Stimulated activated CD8-positive, alpha-beta memory T cell treated with anti-CD3 and anti-CD28 coated beads, Interleukin-12 subunit alpha, Interleukin-12 subunit beta, amount 100 ng/mL, for 24 hours (primary cell): ENCODE data around the gene ENPP5.

ENCODE experiments used
- DNase-seq: peaks from one replicate; pipeline ENCODE4 v3.0.0-alpha.2; 2020; ENCODE audit errors: extremely low read depth

Gene ENPP5, protein sequence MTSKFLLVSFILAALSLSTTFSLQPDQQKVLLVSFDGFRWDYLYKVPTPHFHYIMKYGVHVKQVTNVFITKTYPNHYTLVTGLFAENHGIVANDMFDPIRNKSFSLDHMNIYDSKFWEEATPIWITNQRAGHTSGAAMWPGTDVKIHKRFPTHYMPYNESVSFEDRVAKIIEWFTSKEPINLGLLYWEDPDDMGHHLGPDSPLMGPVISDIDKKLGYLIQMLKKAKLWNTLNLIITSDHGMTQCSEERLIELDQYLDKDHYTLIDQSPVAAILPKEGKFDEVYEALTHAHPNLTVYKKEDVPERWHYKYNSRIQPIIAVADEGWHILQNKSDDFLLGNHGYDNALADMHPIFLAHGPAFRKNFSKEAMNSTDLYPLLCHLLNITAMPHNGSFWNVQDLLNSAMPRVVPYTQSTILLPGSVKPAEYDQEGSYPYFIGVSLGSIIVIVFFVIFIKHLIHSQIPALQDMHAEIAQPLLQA

DNA sequence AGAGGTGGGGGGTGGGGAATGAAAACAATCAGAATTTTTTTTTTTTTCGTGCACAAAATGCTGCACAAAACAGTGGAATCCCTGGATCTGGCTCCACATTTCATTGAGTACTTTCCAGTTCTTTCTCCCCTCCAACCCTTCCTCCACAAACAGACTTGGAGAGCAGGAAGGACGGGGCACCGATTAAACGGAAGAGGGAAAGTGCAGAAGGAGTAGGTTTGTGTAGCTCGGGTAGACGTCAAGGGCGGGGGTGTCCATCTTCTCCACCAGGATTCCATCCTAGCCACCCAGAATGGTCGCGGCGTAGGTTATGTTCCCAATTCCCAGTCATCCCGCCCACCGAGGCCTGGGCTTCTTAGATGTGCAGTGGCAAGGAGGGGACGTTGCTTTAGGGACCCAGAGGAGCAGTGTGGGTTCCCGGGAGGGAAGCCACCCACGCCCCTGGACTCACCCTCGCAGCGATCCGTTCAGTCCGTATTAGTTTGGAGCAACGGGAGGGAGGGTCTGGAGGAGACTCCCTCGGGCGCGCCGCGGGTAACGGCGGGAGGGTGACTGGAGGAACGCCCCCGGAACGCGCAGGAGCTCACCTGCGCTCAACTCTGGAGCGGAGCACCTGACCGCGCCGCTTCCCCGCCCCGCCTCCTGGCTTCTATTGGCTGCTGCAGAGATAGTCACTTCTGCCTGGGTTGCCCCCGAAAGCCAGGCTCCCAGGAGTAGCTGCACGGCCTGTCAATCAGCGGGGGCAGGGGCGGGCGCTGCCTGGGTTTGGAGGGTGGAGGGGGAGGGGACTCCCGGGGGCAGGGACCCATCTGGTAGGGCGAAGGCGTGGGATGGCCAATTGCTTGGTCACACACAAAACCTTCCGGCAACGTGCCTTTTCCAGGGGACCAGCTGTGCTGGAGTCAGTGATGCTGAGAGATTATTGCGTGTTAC is at the start of gene ENPP5:
ENPP5 (minus strand) TSS at position 624 of the 933 bp plus-strand sequence. CDS start 2,718 bp downstream, outside the sequence.
- DNase-seq = peak; percentile 39

DNA sequence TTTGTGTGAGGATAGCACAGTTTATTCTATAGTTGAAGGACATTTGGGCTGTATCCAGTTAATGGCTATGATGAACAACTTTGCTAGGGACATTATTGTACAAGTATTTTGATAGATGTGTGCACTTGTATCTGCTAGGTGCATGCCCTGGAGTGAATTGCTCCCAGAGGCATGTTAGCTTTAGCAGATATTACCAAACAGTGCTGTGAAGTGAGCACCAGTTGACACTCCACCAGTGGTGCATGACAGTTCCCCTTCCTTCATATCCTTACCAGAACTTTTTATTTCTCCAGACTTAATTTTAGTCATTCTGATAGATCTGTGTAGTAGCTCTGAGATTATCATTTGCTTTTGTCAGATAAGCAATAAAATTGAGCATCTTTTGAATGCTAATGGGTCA is 48.9 kb upstream of the ENPP5 start:
- no peak for DNase-seq

DNA sequence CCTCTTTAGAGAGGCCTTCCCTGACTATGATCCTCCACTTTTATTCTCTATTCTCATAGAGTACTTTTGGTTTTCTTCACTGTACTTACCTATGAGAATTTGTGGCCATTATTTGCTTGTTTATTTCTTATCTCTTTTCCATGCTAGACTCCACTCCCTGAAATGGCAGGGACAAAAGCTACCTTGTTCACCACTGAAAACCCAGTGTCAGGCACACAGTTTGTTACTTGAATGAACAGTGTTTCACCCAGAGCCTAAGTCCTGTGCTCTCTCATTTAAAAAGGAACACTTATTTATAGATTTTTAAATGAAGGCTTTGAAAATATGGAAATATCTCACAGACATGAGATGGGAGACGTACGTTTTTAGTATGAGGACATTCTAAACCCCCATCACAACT is 47.7 kb upstream of the ENPP5 start:
- DNase-seq = no peak

DNA sequence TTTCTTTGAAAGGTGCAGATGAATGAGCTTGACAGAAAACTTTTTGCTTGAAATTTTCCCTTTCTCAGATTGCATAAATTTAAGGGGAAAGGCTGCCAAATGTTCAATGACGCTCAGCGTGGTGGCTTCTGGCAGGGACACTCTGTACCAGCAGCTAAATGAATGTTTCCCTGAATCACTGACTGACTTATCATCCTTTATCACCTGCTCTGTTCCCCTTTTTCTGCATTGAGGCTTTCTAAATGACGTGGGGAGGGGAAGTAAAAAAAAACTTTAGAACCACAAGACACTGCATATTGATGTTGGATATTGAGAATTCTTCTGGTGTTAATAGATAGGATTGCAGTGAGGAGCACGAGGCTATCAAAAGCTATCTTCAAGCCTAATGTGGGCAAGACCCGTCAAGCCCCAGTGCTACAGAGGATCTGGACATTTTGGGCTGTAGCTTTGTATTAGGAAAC is 46.9 kb upstream of the ENPP5 start:
- DNase-seq = no peak

DNA sequence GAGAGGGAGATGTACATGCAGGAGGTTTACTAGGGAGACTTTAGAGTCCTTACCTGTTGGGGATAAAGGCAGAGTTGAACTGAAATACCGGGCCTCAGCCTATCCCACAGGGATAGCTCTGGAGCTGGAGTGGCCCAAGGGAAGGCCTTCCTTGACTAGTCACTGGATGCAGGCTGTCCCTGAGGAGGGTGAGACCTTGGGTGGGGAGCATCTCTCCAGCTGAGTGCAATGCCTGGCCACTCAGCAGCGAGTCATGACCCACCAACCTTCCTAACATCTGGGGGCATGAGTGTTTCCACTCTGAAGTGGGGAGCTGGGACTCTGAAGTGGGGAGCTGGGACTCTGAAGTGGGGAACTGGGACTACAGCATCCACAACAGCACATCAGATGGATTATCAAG is 46.1 kb upstream of the ENPP5 start:
- DNase-seq = no peak

DNA sequence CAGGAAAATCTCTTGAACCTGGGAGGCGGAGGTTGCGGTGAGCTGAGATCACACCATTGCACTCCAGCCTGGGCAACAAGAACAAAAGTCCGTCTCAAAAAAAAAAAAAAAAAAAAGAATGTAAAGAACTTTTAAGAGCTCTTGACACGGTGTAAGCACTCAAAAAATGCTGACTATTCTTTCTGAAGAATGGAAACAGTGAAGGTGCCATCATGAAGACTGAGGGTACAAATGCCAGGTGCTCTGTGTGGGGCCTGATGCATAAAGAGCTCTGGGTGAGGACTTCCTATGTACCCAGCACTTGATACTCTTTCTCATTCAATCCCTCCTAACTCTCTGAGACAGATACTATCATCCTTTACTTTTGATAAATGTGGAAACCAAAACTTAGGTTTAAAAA is 45.0 kb upstream of the ENPP5 start:
- DNase-seq = no peak

DNA sequence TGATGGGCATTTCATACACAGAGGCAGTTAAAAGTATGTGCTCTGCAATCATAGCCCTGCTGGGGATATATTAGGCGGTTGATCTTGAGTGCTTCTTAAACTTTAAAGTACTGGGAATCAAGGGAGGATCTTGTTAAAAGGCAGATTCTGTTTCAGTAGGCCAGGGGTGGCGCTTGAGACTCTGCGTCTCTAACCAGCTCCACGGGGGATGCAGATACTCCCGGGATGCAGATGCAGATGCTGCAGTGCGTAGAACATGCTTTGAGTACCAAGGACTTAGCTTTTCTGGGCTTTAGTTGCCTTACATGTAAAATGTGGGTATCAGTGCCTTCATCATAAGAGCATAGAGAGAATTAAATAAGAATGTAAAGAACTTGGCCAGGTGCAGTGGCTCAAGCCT is 44.4 kb upstream of the ENPP5 start:
- DNase-seq = no peak

DNA sequence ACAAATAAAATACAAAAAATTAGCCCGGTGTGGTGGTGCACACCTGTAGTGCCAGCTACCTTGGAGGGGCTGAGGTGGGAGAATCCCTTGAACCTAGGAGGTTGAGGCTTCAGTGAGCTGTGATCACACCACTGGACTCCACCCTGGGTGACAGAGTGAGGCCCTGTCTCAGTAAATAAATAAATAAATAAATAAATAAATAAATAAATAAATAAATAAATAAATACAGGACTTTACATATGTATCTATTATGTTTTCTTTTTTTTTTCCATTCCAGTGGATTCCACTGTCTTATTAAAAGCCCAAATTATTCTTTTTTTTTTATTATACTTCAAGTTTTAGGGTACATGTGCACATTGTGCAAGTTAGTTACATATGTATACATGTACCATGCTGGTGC is 41.1 kb upstream of the ENPP5 start:
- DNase-seq = no peak

DNA sequence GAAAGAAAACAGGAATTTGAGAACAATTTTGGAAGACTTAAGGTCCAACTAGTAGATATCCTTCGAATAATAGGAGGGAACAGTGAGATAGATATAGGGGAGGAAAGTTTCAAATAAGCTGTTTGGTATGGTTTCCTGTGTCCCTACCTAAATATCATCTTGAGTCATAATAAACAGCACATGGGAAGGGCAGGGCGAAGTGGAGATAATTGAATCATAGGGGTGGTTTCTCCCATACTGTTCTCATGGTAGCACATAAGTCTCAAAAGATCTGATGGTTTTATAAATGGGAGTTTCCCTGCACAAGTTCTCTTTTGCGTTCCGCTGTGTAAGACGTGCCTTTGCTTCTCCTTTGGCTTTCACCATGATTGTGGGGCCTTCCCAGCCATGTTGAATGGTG is 39.5 kb upstream of the ENPP5 start:
- DNase-seq = no peak

DNA sequence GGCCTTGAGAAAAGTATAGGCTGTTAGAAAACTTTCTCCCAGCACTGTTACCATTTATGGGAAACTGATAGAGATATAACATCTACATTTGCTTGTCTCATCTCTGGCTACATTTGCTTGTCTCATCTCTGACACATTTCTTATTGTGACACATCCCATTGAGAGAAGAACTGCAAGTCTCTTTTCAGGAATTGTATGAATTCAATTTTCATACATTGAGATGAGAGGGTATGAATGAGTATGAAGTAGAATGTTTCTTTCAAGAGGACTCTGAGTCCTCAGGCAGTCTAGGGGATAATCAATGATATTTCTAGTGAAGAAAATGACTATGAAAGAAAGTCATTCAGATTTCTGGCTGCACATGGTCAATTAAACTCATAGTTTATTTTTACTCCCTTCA is 37.5 kb upstream of the ENPP5 start:
- DNase-seq = no peak

DNA sequence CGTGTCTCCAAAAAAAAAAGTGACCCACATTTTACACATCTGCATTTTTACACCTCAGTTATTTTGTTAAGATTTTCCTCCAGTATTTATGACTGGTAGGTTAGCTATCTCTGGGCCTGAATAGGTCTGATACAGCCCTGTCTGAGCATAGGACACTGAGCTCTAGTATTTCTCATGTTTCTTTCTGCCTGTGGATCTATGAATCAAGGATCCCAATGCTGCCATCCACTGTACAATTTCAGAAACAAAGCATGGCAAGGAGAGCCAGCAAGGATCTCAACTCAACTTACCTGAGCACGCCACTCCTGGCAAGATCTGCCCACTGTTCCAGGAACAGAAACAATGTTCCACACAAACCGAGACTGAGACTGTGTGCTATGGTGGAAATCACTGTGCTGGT is 36.4 kb upstream of the ENPP5 start:
- DNase-seq = no peak

DNA sequence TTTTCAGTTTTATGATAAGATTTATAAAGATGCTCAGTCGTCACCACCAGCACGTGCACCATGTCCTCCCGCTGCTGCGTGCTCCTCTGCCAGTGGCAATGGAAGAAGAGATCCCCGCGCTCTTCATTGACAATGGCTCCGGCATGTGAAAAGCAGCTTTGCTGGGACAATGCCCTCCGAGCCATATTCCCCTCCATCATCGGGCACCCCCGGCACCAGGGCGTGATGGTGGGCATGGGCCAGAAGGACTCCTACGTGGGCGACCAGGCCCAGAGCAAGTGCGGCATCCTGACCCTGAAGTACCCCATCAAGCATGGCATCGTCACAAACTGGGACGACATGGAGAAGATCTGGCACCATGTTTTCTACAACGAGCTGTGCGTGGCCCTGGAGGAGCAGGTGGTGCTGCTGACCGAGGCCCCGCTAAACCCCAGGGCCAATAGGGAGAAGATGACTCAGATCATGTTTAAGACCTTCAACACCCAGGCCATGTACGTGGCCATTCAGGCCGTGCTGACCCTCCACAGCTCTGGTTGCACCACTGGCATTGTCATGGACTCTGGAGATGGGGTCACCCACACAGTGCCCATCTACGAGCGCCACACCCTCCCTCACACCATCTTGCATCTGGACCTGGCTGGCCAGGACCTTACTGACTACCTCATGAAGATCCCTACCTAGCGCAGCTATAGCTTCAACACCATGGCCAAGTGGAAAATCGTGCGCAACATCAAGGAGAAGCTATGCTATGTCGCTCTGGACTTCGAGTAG is 34.3 kb upstream of the ENPP5 start:
- DNase-seq = no peak

DNA sequence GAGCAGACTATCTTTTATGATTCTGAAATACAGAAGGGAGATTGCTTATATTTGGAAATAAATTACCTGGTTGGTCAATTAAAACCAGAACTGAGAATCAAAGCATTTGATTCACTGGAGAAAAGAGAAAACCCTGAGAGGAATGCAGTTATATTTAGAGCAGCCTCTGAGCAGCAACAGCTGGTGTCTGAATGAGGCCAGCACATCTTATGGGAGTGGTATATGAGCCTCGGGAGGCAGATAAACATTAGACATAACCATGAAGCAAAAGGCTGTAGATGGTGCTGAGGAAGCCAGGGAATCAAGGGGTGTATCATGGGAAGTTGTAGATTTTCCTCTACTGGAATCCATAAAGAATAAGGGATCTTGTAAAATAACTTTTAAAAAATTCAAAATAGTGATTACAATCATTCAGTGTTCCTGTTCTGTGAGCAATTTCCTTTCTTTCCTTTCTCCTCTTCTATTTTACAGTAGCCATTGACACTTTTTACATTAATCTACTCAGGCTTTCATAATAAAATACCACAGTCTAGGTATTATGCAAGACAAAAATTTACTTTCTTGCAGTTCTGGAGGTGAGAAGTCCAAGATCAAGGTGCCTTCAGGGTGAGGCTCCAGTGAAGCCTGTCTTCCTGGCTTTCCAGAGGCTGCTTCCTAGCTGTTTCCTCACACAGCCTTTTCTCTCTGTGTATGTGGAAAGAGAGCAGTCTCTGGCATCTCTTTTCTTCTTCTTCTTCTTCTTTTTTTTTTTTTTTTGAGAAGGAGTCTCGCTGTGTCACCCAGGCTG is 32.8 kb upstream of the ENPP5 start:
- DNase-seq = no peak

DNA sequence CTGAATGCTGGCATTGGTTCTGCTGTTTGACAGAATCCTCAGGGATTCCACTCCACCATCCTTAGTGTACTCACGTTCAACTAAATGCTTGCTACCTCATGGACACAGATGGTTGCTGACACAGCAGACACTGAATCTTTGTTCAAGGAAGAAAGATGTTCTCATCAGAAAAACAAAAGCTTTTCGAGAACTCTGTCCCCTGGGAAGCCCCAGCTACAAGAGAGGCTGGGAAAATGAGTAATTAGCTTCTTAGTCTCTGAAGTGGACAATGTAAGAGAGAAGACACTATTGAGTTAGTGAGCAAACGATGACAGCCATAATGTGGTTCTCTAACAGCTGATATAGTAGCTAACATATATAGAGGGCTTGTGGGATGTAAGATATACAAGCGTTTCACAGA is 30.9 kb upstream of the ENPP5 start:
- DNase-seq = no peak

DNA sequence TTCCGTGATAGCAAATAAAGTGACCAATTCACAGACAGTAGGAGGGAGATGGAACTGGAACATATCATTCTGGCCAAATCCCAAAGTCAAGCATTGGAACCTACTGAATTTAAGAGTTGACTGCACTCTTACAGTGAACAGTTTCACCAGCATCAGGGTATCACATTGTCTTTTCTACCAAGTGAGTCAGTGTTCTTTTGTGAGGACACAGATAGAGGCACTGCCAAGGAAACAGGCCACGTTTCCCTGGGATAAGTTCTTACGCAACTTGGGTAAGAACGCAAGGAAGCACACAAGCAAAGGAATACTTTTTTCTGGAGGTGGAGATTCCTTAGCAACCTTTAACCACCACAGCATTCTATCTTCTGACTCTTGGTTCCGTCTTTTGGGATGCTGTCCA is 28.6 kb upstream of the ENPP5 start:
- no peak for DNase-seq

DNA sequence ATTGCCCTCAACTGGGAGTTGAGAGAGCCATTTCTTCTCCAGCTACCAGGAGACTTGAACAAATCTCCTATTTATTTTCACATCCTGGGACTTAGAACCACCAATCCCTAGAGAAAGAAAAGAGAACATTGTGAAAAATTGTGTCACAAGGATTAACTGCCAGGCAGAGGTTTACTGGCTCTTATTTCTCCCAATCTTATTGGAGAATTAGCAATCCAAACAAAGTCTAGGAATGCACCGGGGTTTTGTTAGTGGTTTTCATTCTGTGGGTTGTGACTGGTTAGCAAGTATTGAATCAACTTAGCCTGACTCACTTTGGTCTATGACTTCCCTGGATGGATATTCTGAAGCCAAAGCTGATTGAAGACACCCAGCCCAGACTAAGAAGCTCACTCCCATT is 21.2 kb upstream of the ENPP5 start:
- no peak for DNase-seq

DNA sequence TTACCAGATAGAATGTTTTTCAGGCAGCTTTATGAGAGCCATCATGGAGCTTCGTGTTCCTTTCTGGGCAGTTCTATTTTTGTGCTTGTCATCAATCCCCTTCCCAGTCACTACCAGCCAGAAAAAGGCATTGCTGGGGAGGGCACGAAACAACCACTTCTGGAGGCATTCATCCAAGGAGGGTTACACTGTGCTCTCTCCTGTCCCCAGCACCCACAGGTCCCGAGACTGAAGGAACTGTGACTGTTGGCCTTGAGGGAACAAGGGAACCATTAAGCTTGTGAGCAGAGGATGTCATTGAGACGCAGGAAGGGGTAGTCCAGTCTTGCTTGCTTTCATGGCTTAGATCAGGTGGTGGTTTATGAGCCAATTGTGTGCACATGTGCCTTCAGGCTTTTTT is 20.1 kb upstream of the ENPP5 start:
- DNase-seq = no peak

DNA sequence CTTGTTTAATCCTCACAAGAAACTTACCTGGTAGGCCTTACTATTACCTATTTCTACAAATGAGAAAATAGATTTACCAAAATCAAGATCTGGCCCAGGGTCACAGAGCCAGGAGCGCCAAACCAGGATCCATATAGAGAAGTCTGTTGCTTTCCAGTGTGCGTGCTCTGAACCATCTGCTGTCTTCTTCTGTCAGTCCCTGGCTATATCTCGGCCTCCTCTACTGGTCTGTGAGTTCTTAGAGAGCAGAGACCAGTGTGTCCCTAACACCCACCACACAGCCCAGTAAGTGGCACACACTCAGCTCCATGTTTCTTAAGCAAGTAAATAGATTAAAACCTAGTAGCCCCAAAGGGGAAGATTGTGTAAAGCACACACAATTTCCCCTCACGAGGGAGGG is 18.9 kb upstream of the ENPP5 start:
- no peak for DNase-seq

DNA sequence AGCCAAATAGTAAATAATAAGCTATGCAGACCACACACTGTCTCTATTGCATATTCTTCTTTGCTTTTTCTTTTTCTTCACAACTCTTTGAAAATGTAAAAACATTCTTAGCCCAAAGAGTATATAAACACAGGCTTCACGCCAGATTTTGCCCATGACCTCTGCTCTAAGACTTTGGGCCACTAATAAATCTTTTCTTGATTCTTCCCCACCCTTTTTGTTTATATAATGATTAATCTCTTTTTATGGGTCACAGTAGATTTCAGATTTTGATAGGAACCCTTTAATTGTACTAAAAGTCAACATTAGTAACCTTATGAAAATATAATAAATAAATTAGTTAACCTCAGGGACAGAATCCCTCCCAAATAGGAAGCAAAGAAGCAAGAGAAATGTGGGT is 15.8 kb upstream of the ENPP5 start:
- DNase-seq = no peak

DNA sequence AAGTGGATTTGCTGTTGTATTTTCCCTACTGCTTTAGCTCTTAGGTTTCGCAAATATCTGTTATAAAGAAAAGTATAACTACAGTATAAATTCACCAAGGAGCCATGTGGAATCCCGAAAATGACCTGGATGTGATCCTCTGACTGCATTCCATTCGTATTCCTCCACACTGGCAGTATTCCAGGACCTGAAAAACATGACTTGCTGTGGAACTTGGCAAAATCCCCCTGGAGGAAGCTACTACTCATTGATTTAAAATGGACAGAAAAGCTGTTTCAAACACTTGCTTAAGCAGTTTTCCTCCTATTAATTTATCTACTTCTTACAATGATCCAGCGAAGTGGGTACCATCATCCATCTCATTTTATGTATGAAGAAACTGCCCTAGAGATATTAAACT is 13.3 kb upstream of the ENPP5 start:
- DNase-seq = no peak

DNA sequence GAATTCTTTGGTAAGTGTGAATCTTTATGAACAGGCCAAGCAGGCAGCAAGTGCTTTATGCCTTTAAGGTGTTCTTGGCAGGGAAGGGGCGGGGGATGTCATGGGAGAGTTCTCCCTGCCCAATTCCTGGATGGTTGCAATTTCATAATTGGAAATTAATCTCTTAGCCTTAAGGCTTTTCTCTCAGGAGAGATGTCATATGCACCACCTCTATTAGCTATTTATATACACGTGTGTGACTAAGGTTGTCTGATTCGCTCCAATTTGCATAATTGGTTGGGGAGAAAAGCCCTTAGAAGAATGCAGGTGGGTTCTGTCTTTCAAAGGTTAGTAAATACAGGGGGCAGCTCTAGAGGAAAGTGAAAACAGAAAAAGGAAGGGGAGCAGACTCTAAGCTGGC is 5.2 kb upstream of the ENPP5 start:
- DNase-seq = no peak
